Activated T-cell treated with anti-CD3 and anti-CD28 coated beads for 1 hour (primary cell): ENCODE measurements around the gene TET3.

ENCODE experiments used
- DNase-seq: peaks from one replicate; pipeline ENCODE4 v3.0.0-alpha.2; 2020; ENCODE audit warnings: low read depth

Gene TET3

DNA sequence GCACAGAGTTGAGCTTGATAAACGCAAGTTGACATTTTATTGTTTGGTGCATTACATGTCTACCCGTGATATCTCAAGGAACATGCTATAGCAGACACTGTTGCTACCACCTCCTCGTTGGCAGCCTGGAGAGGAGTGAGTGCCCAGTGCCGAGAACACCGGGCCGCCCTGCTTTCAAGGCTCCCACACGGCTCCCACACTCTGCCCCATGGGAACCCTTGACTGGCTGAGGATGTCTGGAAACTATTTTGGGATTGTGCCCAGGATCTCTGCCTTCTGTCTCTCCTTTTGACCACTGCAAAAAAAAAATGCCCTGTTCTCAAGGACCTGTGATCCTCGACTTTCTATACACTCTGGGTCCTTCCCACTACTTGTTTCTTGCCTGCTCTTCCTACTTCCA, 21.1 kb downstream of the TET3 start:
- no peak for DNase-seq

DNA sequence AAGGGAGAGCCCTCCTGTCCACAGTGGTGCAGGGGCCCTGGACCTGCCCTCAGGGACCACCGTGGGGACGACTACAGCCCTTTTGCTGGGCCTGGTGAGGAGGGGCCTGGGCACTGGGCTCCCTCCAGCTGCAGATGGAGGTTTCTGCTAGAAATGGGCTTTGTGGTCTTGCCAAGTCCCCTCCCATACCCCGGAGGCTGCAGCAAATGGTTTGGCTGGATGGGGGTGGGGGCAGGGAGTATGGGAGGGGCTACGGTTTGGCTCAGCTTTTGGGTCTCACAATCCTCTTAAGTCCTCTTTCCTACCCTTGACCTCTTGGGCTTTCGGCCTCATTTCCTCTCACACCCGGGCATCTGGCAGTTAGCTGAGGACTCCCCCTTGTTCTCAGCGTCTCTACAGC, 21.7 kb downstream of the TET3 start:
- DNase-seq: no peak

DNA sequence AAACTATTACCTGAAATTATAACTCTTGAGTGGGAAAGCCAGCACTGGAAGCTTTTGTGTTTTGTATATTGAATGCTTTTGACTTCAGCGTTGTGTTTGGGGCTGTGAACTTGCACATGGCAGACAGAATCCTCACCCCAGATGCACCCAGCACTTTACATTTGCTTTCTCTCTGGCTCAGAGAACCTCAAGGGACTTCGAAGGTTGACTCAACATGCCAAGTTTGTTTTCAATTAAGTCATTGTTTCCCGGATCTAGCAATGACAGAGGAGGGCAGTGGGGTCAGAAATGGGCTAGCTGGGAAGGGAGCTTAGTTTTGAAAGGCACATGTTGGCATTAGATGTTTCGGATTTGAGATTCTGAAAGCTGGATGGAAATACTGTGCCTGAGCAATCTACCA, 22.4 kb downstream of the TET3 start:
- no peak for DNase-seq

DNA sequence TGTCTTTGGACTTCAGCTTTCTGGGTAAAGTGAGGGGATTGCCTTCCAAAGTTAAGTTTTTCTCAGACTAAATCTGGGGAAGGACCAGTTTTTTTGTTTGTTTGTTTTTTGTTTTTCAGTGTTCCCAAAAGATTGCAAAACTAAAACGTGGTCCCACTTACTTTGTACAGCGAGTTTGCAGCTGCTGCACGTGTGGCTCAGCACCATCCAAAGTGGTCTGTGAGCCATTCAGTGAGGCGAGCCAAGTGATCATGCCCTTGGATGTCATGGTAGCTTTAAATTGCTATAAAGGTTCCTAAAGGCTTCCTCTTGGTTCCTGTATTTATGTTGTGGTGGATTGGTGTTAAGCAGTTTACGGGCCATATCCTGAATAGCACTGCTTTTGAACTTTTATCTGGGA, 23.0 kb downstream of the TET3 start:
- no peak for DNase-seq

- no peak for DNase-seq
Measured at GRCh38 chr2:74008761-74009395, 24.2 kb downstream of the TET3 start.

- DNase-seq: no peak
Measured at GRCh38 chr2:74009577-74009976, 24.9 kb downstream of the TET3 start.

- DNase-seq: no peak
Measured at GRCh38 chr2:74010087-74010541, 25.4 kb downstream of the TET3 start.

DNA sequence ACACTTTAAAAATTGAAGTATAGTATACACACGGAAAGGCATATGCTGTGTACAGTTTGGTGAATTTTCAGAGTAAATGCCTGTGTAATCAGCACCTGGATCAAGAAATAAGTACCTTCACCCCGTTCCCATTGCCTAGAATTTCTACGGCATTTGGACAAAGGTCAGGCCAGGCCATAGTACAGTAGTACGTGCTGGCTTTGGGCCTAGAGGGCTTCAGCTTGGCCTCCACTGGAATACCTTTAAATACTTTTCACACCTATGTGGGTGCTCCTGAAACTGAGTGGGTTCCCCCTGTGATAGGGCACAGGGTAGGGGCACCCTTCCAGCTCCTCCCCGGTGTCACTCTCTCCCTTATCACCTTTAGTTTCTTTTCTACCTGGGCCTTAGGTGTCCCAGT, 26.5 kb downstream of the TET3 start:
- DNase-seq: no peak

DNA sequence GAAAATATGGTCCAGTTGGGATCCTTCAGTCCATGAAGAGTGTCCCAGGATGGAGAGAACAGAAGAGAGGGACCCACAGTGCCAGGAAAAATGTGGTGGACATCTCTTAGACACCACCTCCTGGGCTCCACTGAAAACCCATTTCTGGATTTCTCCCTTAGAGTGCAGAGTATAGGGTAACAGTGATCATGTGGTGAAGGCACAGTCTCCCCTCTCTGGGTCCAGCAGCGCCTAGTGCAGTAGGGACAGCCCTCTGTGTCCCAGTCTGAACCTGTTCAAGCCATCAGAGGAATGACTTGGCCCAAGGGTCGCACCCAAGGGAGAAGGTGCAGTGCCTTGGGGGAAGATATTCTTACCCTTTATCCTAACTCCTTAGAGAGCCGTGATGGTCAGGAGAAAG, 30.1 kb downstream of the TET3 start:
- DNase-seq: no peak

GRCh38 chr2:74017223-74017622, 32.5 kb downstream of the TET3 start:
- DNase-seq: no peak

DNA sequence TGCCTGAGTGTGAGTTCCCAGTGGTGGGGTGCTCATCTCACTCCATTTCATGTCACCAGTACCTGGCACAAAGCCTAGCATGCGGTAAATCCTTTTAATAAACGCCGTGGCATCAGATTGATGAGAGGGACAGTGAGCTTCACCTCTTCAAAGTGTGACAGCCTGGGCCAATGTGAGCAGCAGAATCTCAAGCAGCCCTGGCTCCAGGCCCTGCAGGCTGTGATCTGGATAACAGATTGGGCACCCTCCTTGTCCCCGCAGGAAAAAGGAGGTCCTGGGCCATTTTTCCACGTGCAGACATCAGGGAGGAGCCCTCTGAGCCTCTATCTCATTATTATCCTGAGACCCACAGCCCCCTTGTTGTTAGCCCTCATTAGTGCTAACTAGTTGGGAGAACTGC, 34.8 kb downstream of the TET3 start:
- no peak for DNase-seq

- DNase-seq: no peak
Measured at GRCh38 chr2:74020702-74021406, 36.1 kb downstream of the TET3 start.

DNA sequence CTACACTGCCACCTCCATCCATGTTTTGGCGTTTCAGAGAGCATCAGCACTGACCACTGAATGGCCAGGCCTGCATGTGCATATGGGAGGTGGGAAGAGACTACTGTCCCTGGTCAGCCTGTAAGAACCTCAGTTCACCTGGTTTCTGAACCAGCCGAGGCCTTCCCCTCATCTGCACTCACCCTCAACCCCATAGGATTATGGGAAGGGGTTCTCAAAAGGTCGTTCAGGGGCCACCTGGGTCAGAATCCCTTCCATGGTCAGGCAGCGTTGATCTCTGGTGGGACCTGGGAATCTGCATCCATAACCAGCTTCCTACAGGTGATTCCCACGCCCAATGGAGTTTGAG, 36.7 kb downstream of the TET3 start:
- no peak for DNase-seq

GRCh38 chr2:74024216-74024615, 39.5 kb downstream of the TET3 start:
- DNase-seq: no peak

DNA sequence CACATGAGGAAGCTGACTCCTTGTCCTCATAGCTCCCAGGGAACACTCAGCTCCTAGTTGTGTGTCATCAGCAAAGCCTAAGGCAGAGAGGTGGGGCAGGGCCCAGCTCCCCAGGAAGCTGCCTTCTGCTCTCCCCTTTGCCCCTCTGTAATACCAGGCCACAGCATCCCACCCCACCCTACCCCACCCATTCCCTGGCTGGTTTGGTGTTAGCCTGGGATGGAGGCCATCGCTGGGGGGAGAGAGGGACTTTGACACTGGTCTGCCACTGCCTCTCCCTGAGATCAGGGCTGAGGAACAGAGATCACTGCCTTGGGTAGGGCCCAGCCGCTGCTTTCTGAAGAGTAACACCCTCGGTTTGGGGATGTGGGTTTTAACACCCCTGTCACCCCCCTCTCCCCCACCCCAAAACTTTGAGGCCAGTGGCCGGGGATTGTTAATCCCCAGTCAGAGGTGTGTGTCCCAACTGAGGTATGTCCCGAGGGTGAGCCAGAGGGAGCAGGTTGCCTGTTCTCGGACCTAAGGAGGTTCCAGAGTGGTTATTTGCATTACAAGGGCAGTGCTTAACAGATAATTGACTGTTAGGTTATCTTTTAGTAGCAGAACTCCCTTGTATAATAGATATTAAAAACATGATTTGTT, 41.4 kb downstream of the TET3 start:
- no peak for DNase-seq

GRCh38 chr2:74026687-74027241, 42.1 kb downstream of the TET3 start:
- no peak for DNase-seq

- DNase-seq: no peak
Measured at GRCh38 chr2:74027496-74027895, 42.8 kb downstream of the TET3 start.

DNA sequence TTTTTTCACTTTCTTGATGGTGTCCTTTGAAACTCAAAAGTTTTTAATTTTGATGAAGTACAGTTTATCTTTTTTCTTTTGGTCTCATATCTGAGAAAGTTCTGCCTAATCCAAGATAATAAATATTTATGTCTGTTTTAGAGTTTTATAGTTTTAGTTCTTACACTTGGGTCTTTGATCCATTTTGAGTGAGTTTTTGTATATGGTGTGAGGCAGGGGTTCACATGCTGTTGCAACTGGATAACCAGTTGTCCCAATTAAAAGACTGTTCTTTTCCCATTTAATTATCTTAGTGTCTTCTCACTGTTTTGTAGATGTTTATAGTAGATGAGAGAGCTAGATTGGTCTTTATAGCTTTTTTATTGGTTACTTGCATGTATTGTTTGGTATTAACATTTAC, 43.6 kb downstream of the TET3 start:
- no peak for DNase-seq

DNA sequence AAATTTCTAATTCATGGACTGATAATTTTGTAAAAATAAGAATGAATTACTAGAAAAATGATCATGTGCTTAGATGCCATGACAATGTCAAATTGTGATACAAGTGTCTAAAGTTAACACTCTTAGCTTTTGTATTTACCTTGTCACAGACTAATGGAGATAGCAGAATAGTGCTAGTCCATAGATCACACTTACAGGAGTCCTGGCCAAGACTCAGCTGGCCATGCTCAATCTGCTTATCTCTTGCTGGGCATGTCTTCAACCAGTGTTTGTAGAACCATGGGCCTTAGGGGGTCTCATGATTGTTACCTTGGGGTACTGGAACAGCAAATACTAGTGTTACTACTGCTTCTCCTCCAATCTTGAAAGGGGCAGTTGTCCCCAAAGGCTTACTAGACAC, 44.0 kb downstream of the TET3 start:
- no peak for DNase-seq

- no peak for DNase-seq
Measured at GRCh38 chr2:74029714-74030397, 45.1 kb downstream of the TET3 start.

DNA sequence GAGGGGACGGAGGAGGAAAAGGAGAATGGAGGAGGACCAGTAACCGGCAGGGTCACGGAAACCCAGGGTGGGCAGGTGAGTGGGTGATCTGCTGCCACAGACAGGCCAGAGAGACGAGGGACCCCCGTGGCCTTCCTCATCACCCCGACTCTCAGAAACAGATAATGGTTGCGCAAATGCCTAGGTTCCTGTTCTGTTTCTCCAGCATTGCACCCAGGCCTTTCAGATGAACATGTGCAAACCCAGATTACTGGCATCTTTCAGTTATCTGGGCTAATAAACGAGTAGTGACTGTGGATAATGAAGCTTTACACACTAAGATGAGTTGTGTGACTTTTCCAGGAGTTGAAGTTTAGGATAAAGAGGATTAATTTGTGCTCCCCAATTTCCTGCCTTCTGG, 46.5 kb downstream of the TET3 start:
- no peak for DNase-seq

GRCh38 chr2:74031959-74032287, 47.2 kb downstream of the TET3 start:
- no peak for DNase-seq

DNA sequence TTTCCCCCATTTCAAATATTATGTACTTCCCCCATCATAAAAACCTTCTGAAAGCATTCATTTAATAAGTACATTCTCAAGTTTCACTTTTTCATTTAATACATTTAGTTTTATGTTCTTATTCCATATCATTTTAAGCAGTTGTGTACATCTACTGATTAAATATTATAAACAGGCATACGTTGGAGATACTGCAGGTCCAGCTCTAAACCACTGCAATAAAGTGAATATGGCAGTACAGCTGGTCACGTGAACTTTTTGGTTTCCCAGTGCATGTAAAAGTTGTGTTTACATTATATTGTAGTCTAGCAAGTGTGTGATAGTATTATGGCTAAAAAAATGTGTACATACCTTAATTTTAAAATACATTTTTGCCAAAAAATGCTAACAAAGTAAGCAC, 48.7 kb downstream of the TET3 start:
- DNase-seq: no peak
